ENCODE results near the gene SLC36A4.

- no peak for TF ChIP-seq CTCF (conservative IDR thresholded peaks at IDR 0.05 in 1 of 2, IDR thresholded peaks at IDR 0.05 in 1 of 2; ENCODE audit: low read depth in 1 of 2, low read length in 2 of 2)
- TF ChIP-seq EZH2 (IDR thresholded peaks at IDR 0.05; ENCODE audit: low read length, missing control alignments) = no peak
Observed at GRCh38 chr11:93122535-93123235, 75.1 kb downstream of the SLC36A4 start.

All from fibroblast of lung (primary cell).